ENCODE measurements around the gene ARHGAP22. TPM values are rescaled to one million over a fixed set of nuclear protein-coding genes. Genes with fewer than 3 reads are reported as not detected.
A peak's percentile ranks its signal among the peaks of the same experiment; 100 is the strongest.

The ARHGAP22 gene
- total RNA-seq, 1 donor from 2014 or later, result 0.82 TPM

- POLR2A ChIA-PET, result no interaction called here
Measured at GRCh38 chr10:48490946-48491345, 113.9 kb downstream of the ARHGAP22 start.

GRCh38 chr10:48490571-48490940 is 114.3 kb downstream of the ARHGAP22 start:
- Mint-ChIP-seq H3K9me3 (no peaks in the 10 kb centered on the region), H3K4me1 (peaks cover 9% of the 10 kb centered on the region), H3K27ac (no peak overlapping the region), H3K4me3 (no peak overlapping the region), H3K27me3 (peaks cover 5% of the 10 kb centered on the region), H3K36me3 (ENCODE audit: low read depth) (no peaks in the 10 kb centered on the region)
- ChIA-PET POLR2A (no interaction called here), CTCF (no interaction called here)
- intact Hi-C loops (cut with micrococcal nuclease), result no loop called here
- DNase-seq, result peak; percentile 3
- TF ChIP-seq, protein P1, sequence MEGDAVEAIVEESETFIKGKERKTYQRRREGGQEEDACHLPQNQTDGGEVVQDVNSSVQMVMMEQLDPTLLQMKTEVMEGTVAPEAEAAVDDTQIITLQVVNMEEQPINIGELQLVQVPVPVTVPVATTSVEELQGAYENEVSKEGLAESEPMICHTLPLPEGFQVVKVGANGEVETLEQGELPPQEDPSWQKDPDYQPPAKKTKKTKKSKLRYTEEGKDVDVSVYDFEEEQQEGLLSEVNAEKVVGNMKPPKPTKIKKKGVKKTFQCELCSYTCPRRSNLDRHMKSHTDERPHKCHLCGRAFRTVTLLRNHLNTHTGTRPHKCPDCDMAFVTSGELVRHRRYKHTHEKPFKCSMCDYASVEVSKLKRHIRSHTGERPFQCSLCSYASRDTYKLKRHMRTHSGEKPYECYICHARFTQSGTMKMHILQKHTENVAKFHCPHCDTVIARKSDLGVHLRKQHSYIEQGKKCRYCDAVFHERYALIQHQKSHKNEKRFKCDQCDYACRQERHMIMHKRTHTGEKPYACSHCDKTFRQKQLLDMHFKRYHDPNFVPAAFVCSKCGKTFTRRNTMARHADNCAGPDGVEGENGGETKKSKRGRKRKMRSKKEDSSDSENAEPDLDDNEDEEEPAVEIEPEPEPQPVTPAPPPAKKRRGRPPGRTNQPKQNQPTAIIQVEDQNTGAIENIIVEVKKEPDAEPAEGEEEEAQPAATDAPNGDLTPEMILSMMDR (IDR thresholded peaks at IDR 0.05), result no peak
- no peak for ATAC-seq (ENCODE audit: low read depth)

More at GRCh38 chr10:48490946-48491345, 113.9 kb downstream of the ARHGAP22 start:
- Mint-ChIP-seq H3K27me3 (peaks cover 5% of the 10 kb centered on the region), H3K27ac (no peak overlapping the region), H3K9me3 (no peaks in the 10 kb centered on the region), H3K4me3 (no peak overlapping the region), H3K4me1 (peaks cover 9% of the 10 kb centered on the region), H3K36me3 (ENCODE audit: low read depth) (no peaks in the 10 kb centered on the region)
- CTCF ChIA-PET, result no interaction called here
- no peak for ATAC-seq (ENCODE audit: low read depth)
- intact Hi-C loops (cut with micrococcal nuclease), result no loop called here
- DNase-seq, result peak; percentile 1
- TF ChIP-seq, protein P1 (IDR thresholded peaks at IDR 0.05), result no peak

DNA sequence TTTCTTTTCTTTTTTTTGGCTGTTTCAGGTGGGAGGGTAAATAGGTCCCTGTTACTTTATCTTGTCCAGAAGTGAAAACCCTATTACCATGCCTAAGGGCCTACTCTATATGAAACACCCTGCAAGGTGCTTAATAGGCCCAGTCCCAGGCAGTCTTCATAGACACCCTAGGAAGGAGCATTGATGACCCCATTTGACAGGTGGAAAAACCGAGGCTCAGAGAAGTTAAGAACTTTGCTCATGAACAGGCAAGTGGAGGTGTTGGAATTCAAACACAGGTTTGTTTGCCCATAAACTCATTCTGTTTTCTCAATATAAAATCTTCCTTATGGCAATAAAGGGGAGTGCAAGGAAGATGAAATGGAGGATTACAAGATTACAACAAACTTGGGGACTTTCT is 115.8 kb downstream of the ARHGAP22 start:
- CTCF ChIA-PET, result no interaction called here
- peaks cover 5% of the 10 kb centered on the region for H3K27me3 Mint-ChIP-seq
- no peak overlapping the region for H3K27ac Mint-ChIP-seq
- no peak for DNase-seq
- ATAC-seq (ENCODE audit: low read depth), result no peak
- H3K9me3 Mint-ChIP-seq, result no peaks in the 10 kb centered on the region
- H3K36me3 Mint-ChIP-seq (ENCODE audit: low read depth), result no peaks in the 10 kb centered on the region
- TF ChIP-seq, protein P1 (IDR thresholded peaks at IDR 0.05), result no peak
- peaks cover 9% of the 10 kb centered on the region for H3K4me1 Mint-ChIP-seq
- POLR2A ChIA-PET, result no interaction called here
- intact Hi-C loops (cut with micrococcal nuclease), result no loop called here
- H3K4me3 Mint-ChIP-seq, result no peak overlapping the region

DNA sequence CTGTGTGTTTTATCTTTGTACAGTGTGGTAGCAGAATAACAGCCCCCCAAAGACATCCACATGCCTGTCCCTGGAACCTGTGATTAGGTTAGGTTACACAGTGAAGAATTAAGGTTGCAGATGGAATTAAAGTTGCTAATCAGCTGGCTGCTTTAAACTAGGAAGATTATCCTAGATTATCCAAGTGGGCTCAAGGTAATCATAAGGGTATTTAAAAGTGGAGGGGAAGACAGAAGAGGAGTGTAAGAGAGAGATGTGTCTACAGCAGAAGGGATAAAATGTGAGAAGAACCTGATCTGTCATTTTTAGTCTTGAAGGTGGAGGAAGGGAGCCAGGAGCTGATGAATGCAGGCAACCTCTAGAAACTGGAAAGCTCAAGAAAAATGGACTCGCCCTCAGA is 117.6 kb downstream of the ARHGAP22 start:
- ChIA-PET POLR2A (no interaction called here), CTCF (no interaction called here)
- no peaks in the 10 kb centered on the region for H3K4me1 Mint-ChIP-seq
- no peaks in the 10 kb centered on the region for H3K36me3 Mint-ChIP-seq (ENCODE audit: low read depth)
- intact Hi-C loops (cut with micrococcal nuclease), result no loop called here
- TF ChIP-seq, protein P1 (IDR thresholded peaks at IDR 0.05), result no peak
- H3K4me3 Mint-ChIP-seq, result no peak overlapping the region
- no peak for ATAC-seq (ENCODE audit: low read depth)
- H3K27ac Mint-ChIP-seq, result no peak overlapping the region
- peaks cover 2% of the 10 kb centered on the region for H3K27me3 Mint-ChIP-seq
- DNase-seq, result no peak
- no peaks in the 10 kb centered on the region for H3K9me3 Mint-ChIP-seq

DNA sequence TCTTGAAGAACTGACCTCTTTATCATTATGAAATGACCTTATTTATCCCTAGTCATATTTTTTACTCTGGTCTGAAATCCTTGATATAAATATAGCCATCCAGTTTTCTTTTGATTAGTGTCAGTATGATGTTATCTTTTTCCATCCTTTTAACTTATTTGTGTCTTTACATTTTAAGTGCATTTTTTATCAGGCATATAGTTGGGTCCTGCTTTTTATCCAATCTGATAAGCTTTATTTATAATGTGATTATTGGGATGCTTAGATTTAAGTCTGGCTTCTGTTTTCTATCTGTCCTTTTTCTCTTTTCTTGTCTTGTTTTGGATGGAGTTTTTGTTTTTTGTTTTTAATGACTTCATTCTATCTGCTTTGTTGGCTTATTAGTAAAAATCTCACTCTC is 119.2 kb downstream of the ARHGAP22 start:
- DNase-seq (no peak), ATAC-seq (ENCODE audit: low read depth) (no peak)
- ChIA-PET CTCF (no interaction called here), POLR2A (no interaction called here)
- TF ChIP-seq, protein P1 (IDR thresholded peaks at IDR 0.05), result no peak
- H3K4me3 Mint-ChIP-seq, result no peak overlapping the region
- intact Hi-C loops (cut with micrococcal nuclease), result no loop called here
- no peaks in the 10 kb centered on the region for H3K36me3 Mint-ChIP-seq (ENCODE audit: low read depth)
- peaks cover 3% of the 10 kb centered on the region for H3K27me3 Mint-ChIP-seq
- H3K27ac Mint-ChIP-seq, result no peak overlapping the region
- H3K4me1 Mint-ChIP-seq, result no peaks in the 10 kb centered on the region
- H3K9me3 Mint-ChIP-seq, result no peaks in the 10 kb centered on the region

All from activated B cell treated with CpG ODN at 0.5 μM for 24 hours (primary cell).